ENCODE data around the gene HMX2.
A peak's percentile ranks its signal among the peaks of the same experiment; 100 is the strongest.

The HMX2 gene

DNA sequence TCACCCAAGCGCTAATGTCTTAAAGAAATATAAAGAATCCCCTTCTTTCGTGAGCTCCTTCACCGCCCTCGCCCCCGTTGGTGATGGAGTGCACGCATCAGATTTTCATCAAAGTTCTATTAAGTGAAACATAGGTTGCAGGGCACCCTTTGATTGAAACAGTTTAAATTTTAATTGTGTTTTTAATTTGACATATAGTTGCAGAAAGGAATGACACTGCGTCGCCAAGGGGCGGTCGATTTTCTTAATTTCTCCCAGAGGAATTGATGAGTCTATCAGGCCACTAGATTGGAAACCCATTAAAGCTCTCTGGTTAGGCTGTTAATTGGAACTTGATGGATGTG lies 4.1 kb upstream of the HMX2 start:
- Histone ChIP-seq H3K36me3 (no peaks in the 10 kb centered on the region), H3K27ac (no peak overlapping the region), H3K4me1 (peaks cover 50% of the 10 kb centered on the region), H3K27me3 (peaks cover 100% of the 10 kb centered on the region), H3K9ac (no peak overlapping the region), H3K4me2 (no peak overlapping the region), H3K4me3 (no peak overlapping the region), H3K9me3 (peaks cover 20% of the 10 kb centered on the region), H4K20me1 (peaks cover 90% of the 10 kb centered on the region)
- TF ChIP-seq Cebpa-rat (IDR thresholded peaks at IDR 0.05), result no peak

- Histone ChIP-seq H3K4me2 (0 out of 2 replicates have a peak overlapping the region, but pooled peaks have one; percentile 6), H3K4me1 (peaks cover 55% of the 10 kb centered on the region), H3K4me3 (no peak overlapping the region), H3K36me3 (no peaks in the 10 kb centered on the region), H3K9me3 (peaks cover 25% of the 10 kb centered on the region), H3K27ac (no peak overlapping the region), H3K9ac (no peak overlapping the region), H3K27me3 (peaks cover 100% of the 10 kb centered on the region), H4K20me1 (peaks cover 90% of the 10 kb centered on the region)
- no peak for TF ChIP-seq Cebpa-rat (IDR thresholded peaks at IDR 0.05)
Measured at GRCh38 chr10:123144697-123145541, 3.0 kb upstream of the HMX2 start.

GRCh38 chr10:123145542-123146012 lies 2.4 kb upstream of the HMX2 start:
- H4K20me1 ChIP-seq, result peaks cover 90% of the 10 kb centered on the region
- H3K4me3 ChIP-seq, result 0 out of 2 replicates have a peak overlapping the region, but pooled peaks have one; percentile 28
- H3K9me3 ChIP-seq, result peaks cover 26% of the 10 kb centered on the region
- H3K9ac ChIP-seq, result no peak overlapping the region
- peak overlapping the region; percentile 87; the same call in 1 of the 2 replicates for H3K4me2 ChIP-seq
- peaks cover 56% of the 10 kb centered on the region for H3K4me1 ChIP-seq
- peaks cover 100% of the 10 kb centered on the region for H3K27me3 ChIP-seq
- TF ChIP-seq Cebpa-rat (IDR thresholded peaks at IDR 0.05), result no peak
- no peaks in the 10 kb centered on the region for H3K36me3 ChIP-seq
- no peak overlapping the region for H3K27ac ChIP-seq

- Histone ChIP-seq H3K9ac (no peak overlapping the region), H4K20me1 (peaks cover 90% of the 10 kb centered on the region), H3K27ac (no peak overlapping the region), H3K9me3 (peaks cover 26% of the 10 kb centered on the region), H3K27me3 (peaks cover 100% of the 10 kb centered on the region), H3K4me3 (0 out of 2 replicates have a peak overlapping the region, but pooled peaks have one; percentile 28), H3K4me2 (peak overlapping the region; percentile 87; the same call in 1 of the 2 replicates), H3K36me3 (no peaks in the 10 kb centered on the region), H3K4me1 (peaks cover 63% of the 10 kb centered on the region)
- no peak for TF ChIP-seq Cebpa-rat (IDR thresholded peaks at IDR 0.05)
Measured at GRCh38 chr10:123146013-123146893, 1.7 kb upstream of the HMX2 start.

DNA sequence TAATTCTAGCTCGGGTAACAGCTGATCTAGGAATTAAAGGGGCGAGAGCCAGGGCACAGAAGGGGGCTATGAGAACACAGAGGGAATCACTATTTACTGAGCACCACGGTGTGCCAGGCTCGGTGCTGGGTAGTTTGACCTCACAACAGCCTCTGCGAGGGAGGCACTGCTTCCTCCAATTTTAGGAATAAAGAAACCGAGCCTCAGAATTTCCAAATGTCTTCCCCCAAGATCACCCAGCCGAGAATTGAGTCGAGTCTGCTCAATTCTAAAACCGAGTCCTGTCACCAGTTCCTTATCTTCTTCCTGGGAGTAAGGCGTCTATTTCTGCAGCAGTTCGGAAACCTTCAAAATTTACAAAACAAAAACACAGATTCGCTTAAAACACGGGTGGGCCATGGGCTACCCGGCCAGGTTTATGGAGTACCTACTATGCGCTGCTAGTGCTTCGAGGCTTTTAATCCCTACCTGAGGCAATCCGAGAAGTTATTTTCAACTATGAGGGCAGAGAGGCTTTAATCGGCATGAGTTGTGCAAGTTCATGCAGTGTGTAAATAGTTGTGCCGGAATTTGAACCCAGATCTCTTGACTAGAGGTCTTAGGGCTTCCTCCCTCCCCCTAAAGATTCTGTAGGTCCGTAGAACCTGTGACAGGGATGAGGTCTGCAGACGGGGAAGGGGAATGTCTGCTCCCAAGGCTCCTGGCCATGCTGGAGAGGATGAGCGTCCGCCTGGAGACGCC lies 872 bp upstream of the HMX2 start:
- peak overlapping the region; percentile 87 for H3K4me2 ChIP-seq
- H3K27me3 ChIP-seq, result peaks cover 100% of the 10 kb centered on the region
- TF ChIP-seq Cebpa-rat (IDR thresholded peaks at IDR 0.05), result no peak
- no peak overlapping the region for H3K27ac ChIP-seq
- peaks cover 23% of the 10 kb centered on the region for H3K9me3 ChIP-seq
- H4K20me1 ChIP-seq, result peaks cover 91% of the 10 kb centered on the region
- H3K9ac ChIP-seq, result no peak overlapping the region
- peak overlapping the region; percentile 59 for H3K4me3 ChIP-seq
- H3K36me3 ChIP-seq, result no peaks in the 10 kb centered on the region
- peaks cover 67% of the 10 kb centered on the region for H3K4me1 ChIP-seq

GRCh38 chr10:123148414-123149161 lies 652 bp downstream of the HMX2 start:
- Histone ChIP-seq H3K27me3 (peaks cover 100% of the 10 kb centered on the region), H3K4me2 (peak overlapping the region; percentile 87), H3K27ac (no peak overlapping the region), H3K9ac (no peak overlapping the region), H3K4me3 (peak overlapping the region; percentile 59), H4K20me1 (peaks cover 76% of the 10 kb centered on the region), H3K4me1 (peaks cover 70% of the 10 kb centered on the region), H3K36me3 (no peaks in the 10 kb centered on the region), H3K9me3 (peaks cover 7% of the 10 kb centered on the region; the same call in 1 of the 2 replicates)
- no peak for TF ChIP-seq Cebpa-rat (IDR thresholded peaks at IDR 0.05)

DNA sequence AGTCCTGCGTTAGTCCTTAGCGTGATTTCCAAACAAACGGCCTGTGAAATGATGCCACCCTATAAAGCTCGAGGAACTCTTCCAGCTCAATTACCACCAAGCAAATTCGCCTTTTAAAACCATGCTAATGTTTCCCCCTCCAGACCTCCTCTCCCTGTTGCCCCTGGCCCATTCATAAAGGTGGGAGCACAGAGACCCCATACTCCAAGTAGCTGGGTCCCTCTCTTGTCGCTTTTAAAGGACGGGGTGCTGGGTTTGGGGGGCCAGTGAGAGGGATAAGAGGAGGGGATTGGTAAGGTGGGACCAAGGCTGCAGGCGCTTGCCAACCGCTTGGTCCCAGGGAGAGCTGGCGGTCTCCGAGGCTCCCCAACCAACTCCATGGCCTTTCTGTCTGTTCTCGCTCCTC lies 1.2 kb downstream of the HMX2 start:
- Histone ChIP-seq H3K9ac (no peak overlapping the region), H4K20me1 (peaks cover 74% of the 10 kb centered on the region), H3K4me1 (peaks cover 73% of the 10 kb centered on the region), H3K9me3 (peaks cover 6% of the 10 kb centered on the region; the same call in 1 of the 2 replicates), H3K27me3 (peaks cover 96% of the 10 kb centered on the region), H3K36me3 (no peaks in the 10 kb centered on the region), H3K27ac (no peak overlapping the region), H3K4me2 (peak overlapping the region; percentile 63), H3K4me3 (peak overlapping the region; percentile 59)
- no peak for TF ChIP-seq Cebpa-rat (IDR thresholded peaks at IDR 0.05)

DNA sequence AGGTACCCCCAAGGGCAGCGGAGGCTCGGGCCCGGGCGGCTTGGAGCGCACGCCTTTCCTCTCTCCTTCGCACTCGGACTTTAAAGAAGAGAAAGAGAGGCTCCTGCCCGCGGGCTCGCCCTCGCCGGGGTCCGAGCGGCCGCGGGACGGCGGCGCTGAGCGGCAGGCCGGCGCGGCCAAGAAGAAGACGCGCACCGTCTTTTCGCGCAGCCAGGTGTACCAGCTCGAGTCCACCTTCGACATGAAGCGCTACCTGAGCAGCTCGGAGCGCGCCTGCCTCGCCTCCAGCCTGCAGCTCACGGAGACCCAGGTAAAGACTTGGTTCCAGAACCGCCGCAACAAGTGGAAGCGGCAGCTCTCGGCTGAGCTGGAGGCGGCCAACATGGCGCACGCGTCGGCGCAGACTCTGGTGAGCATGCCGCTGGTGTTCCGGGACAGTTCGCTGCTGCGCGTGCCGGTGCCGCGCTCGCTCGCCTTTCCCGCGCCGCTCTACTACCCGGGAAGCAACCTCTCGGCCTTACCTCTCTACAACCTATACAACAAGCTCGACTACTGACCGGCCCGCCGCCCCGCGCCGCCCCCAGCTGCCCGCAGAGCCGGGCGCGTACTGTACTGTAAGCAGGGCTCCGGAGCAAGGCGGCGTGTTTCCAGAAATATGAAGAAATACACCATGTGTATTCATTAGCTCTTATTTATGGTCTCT lies 1.8 kb downstream of the HMX2 start:
- Histone ChIP-seq H3K4me1 (peaks cover 72% of the 10 kb centered on the region), H3K27me3 (peaks cover 91% of the 10 kb centered on the region), H3K9ac (no peak overlapping the region), H3K4me3 (peak overlapping the region; percentile 59), H3K9me3 (peaks cover 6% of the 10 kb centered on the region; the same call in 1 of the 2 replicates), H3K27ac (no peak overlapping the region), H3K4me2 (peak overlapping the region; percentile 63), H4K20me1 (peaks cover 74% of the 10 kb centered on the region), H3K36me3 (no peaks in the 10 kb centered on the region)
- no peak for TF ChIP-seq Cebpa-rat (IDR thresholded peaks at IDR 0.05)
